Psoas muscle (tissue), 8 donors: Measurements from ENCODE around the gene PHRF1. TPM values are rescaled to one million over a fixed set of nuclear protein-coding genes. Genes with fewer than 3 reads are reported as not detected.

Experiments used
- ATAC-seq, 4 donors: fragments of 200-7000 bp; cut with Tn5 transposase; one replicate each; pipeline ENCODE4 v1.9.1; 2020; ENCODE audit warnings: moderate library complexity in 3 of 4, mild to moderate bottlenecking in 2 of 4
- DNase-seq, 2 donors: peaks; one replicate each; pipeline ENCODE4 v3.0.0-alpha.2; 2020
- H3K27ac ChIP-seq: fragments of 200-600 bp; one replicate; pipeline ENCODE4 v1.8.0; 2022
- H3K27me3 ChIP-seq, 3 donors: fragments of 200-600 bp in 1 of 3; one replicate each; pipeline versions ENCODE4 v1.6.1 to v1.8.0; 2013 to 2022; ENCODE audit warnings: low read length in 2 of 3, mild to moderate bottlenecking in 2 of 3, moderate library complexity in 1 of 3; ENCODE audit not compliant: insufficient read depth in 3 of 3
- H3K36me3 ChIP-seq, 2 donors: fragments of 200-600 bp in 1 of 2; one replicate each; pipeline versions ENCODE4 v1.6.1 to v1.8.0; 2013 to 2022; ENCODE audit warnings: low read depth in 1 of 2, mild to moderate bottlenecking in 1 of 2, moderate library complexity in 1 of 2; ENCODE audit not compliant: insufficient read depth in 1 of 2
- H3K4me1 ChIP-seq: fragments of 200-600 bp; one replicate; pipeline ENCODE4 v1.8.0; 2022
- H3K4me3 ChIP-seq: fragments of 200-600 bp; one replicate; pipeline ENCODE4 v1.8.0; 2022; ENCODE audit warnings: mild to moderate bottlenecking
- H3K9me3 ChIP-seq: fragments of 200-600 bp; one replicate; pipeline ENCODE4 v1.8.0; 2022
- CTCF ChIP-seq: fragments of 200-600 bp; IDR thresholded peaks from one replicate; pipeline ENCODE4 v1.8.0; 2022; ENCODE audit warnings: antibody characterized with exemption
- WGBS, 3 donors: extraction: QIAGEN DNeasy Blood & Tissue Kit; methylation state at CpG; one replicate each; pipeline versions ENCODE4 v1.1.6 to v1.1.7; 2013; 5-methylcytosine and 5-hydroxymethylcytosine counted together
- intact Hi-C, 2 donors: fragments of 100-400 bp; cut with DNase I; formaldehyde crosslinking; loops; one replicate each; pipeline versions ENCODE4 v1.11.0 to v1.14.2; 2022
- polyA plus RNA-seq, 3 donors: library from polyadenylated mRNA; stranded (reverse); fragments of 200-250 nt; gene quantifications; one replicate each; pipeline ENCODE4 v1.2.3, GENCODE V29; 2013
- total RNA-seq, 4 donors: library from RNA; stranded (reverse); fragmentation: NEBNext Ultra II Directional in 2 of 4; extraction: Animal tissue kit (Norgen Biotek cat#: 25700) in 2 of 4; gene quantifications; one replicate each; pipeline versions ENCODE4 v1.2.1 to v1.2.4, GENCODE V29; 2021 to 2023
- donor health status: healthy with polysubstance abuse.
- donor health status: DM: no; HTN: no; CAD: no; lungs with moderate emphysema.
- donor health status: Bipolar disorder and iron deficiency.
- donor health status: healthy.
- donor health status: DM: yes; HTN: yes; CAD: no.
- donor health status: DM: no; HTN: no; CAD: no.
- donor health status: DM: no; HTN: no; CAD: no.
- donor health status: DM: yes; HTN: yes; CAD: no.

The PHRF1 gene
- total and polyA plus RNA-seq, 7 donors, result 11.7 to 31.2 (median 19.8) TPM

DNA sequence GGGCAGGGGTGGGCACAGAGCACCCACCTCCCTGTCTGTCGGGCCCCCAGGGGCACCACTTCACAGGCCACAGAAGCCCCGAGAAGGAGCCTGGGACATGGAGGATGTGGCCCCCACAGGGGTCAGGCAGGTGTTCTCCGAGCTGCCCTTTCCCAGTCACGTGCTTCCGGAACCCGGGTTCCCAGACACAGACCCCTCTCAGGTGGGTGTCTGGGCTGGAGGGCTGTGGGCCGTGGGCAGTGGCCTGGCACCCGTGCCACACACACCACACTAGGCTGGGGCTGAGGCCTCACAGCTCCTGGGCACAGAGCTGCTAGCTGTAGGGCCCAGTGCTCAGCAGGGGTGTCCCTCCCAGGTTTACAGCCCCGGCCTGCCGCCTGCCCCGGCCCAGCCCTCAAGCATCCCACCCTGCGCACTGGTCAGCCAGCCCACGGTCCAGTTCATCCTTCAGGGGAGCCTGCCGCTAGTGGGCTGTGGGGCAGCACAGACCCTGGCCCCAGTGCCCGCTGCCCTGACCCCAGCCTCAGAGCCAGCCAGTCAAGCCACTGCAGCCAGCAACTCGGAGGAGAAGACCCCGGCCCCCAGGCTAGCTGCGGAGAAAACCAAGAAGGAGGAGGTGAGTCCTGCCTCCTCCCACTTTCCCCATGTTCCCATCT, 34.0 kb downstream of the PHRF1 start:
- 92 to 96% (median 93%) methylated on average over 17 to 18 of the region's 18 CpGs for WGBS, 3 donors

DNA sequence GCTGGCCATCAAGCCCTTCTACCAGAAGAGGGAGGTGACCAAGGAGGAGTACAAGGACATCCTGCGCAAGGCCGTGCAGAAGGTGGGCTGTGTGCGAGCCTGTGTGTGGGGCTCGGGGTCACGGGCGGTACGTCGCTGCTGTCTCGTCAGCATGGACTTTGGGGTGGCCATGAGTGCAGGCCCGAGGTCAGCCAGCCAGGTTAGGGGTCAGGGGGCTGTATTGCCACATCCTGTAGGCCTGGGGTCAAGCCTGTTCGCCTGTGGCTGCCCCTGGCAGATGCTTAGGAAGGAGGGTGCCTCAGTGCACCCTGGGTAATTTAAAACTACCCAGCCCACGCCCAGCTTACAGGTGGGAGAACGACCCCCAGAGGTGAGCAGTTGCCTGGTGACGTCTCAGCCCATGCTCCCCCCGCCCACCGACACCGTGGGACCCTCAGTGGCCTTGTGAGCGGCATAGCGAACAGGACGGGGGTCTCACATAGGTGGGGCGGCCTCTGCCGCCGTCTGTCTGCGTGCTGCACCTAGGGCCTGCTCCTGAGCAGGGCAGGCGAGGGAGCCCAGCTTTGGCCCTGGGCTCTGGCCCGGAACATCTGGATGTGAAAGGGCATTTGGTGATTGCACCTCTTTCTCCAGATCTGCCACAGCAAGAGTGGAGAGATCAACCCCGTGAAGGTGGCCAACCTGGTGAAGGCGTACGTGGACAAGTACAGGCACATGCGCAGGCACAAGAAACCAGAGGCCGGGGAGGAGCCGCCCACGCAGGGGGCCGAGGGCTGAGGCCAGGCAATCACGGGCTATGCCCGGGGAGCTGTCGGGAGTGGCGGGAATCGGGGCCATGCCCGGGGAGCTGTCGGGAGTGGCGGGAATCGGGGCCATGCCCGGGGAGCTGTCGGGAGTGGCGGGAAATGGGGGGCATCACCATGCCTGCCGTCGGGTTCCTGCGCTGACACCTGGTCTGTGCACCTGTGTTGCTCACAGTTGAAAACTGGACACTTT, 35.0 kb downstream of the PHRF1 start:
- no peaks in the 10 kb centered on the region for H3K9me3 ChIP-seq
- H3K4me3 ChIP-seq, result no peak overlapping the region
- no peak for ATAC-seq
- peaks cover 34% of the 10 kb centered on the region for H3K4me1 ChIP-seq
- DNase-seq, result no peak
- peak overlapping the region; percentile 93 for H3K27ac ChIP-seq
- intact Hi-C loops, result loop anchor here in 1 of 2 donors (2.0 kb wide), 1 partner anchor 34 kb away; the partner anchor contains the start of gene PHRF1
- peaks cover 9 to 77% of the 10 kb centered on the region in 2 donors for H3K36me3 ChIP-seq
- WGBS, 3 donors, result 83 to 89% (median 88%) methylated on average over 39 to 49 of the region's 49 CpGs
- no peak for TF ChIP-seq CTCF
- no peaks in the 10 kb centered on the region for H3K27me3 ChIP-seq

More for the DNA sequence above, 34.0 kb downstream of the PHRF1 start:
- intact Hi-C loops, result loop anchor here in 1 of 2 donors (2.0 kb wide), 1 partner anchor 33 kb away; the partner anchor contains the start of gene PHRF1
- Histone ChIP-seq H3K27ac (no peak overlapping the region), H3K36me3 (peaks cover 13 to 87% of the 10 kb centered on the region in 2 donors), H3K4me3 (no peak overlapping the region), H3K27me3 (no peaks in the 10 kb centered on the region), H3K9me3 (no peaks in the 10 kb centered on the region), H3K4me1 (peaks cover 34% of the 10 kb centered on the region)
- ATAC-seq, result no peak
- no peak for TF ChIP-seq CTCF
- DNase-seq, result no peak

- WGBS, 3 donors, result 34 to 42% (median 34%) methylated on average over 25 to 27 of the region's 27 CpGs
- Histone ChIP-seq H3K36me3 (peaks cover 8 to 66% of the 10 kb centered on the region in 2 donors), H3K27me3 (no peaks in the 10 kb centered on the region), H3K9me3 (no peaks in the 10 kb centered on the region), H3K27ac (peak overlapping the region; percentile 93), H3K4me3 (peak overlapping the region; percentile 34), H3K4me1 (peaks cover 39% of the 10 kb centered on the region)
- peak; percentile 78 to 92 for DNase-seq
- peak; percentile 68 to 73 (median 70) for ATAC-seq
- peak; percentile 43 for TF ChIP-seq CTCF
- intact Hi-C loops, result no loop called here
Observed at GRCh38 chr11:612201-612960, 36.1 kb downstream of the PHRF1 start.

- TF ChIP-seq CTCF, result no peak
- no peak for ATAC-seq
- Histone ChIP-seq H3K9me3 (no peaks in the 10 kb centered on the region), H3K27ac (peak overlapping the region; percentile 93), H3K4me3 (peak overlapping the region; percentile 34), H3K4me1 (peaks cover 39% of the 10 kb centered on the region), H3K36me3 (peaks cover 6 to 60% of the 10 kb centered on the region in 2 donors), H3K27me3 (no peaks in the 10 kb centered on the region)
- intact Hi-C loops, result no loop called here
- no peak for DNase-seq
- WGBS, 3 donors, result 93 to 94% (median 94%) methylated on average over 10 of the region's 10 CpGs
Observed at GRCh38 chr11:612961-613300, 36.7 kb downstream of the PHRF1 start.
